IMR-90 (cell line): Measurements from ENCODE around the gene LIMS2. TPM values are rescaled to one million over a fixed set of nuclear protein-coding genes. Genes with fewer than 3 reads are reported as not detected.

Source experiments
- ATAC-seq: fragments of 200-7000 bp; cut with Tn5 transposase; 2 replicates; pipeline ENCODE4 v1.9.1; 2020; ENCODE audit warnings: low read depth, mild to moderate bottlenecking, moderate library complexity
- BruUV-seq: library from RNA; stranded (reverse); fragments of 400-500 nt; replicated peaks from 2 replicates; lab custom pipeline; 2021; lab: Mats Ljungman, UMichigan
- CTCF ChIA-PET: fragments of 300-600 bp; formaldehyde crosslinking; extraction: SDS; loops from one replicate; lab custom pipeline; 2021; ENCODE audit warnings: antibody characterized with exemption; lab: Yijun Ruan, JAX
- POLR2A ChIA-PET: fragments of 300-600 bp; sonication (Branson Sonifier 250); formaldehyde crosslinking; loops from one replicate; lab custom pipeline; 2022; ENCODE audit warnings: antibody characterized with exemption; ENCODE audit not compliant: unreplicated experiment; lab: Charles Lee
- DNase-seq: peaks from one replicate; pipeline ENCODE4 v3.0.0; 2013
- H2AFZ ChIP-seq: replicated peaks from 2 replicates; pipeline ENCODE3; 2013; ENCODE audit warnings: low read length, mild to moderate bottlenecking; ENCODE audit not compliant: poor library complexity
- H2AK5ac ChIP-seq: 2 replicates; pipeline ENCODE4 v1.6.1; 2013; ENCODE audit warnings: low read depth, low read length, inconsistent platforms
- H2AK9ac ChIP-seq: replicated peaks from 2 replicates; pipeline ENCODE3; 2013; ENCODE audit warnings: mild to moderate bottlenecking, low read depth, low read length, moderate library complexity; ENCODE audit not compliant: poor library complexity
- H2BK120ac ChIP-seq: 2 replicates; pipeline ENCODE4 v1.6.1; 2013; ENCODE audit warnings: low read depth, low read length, inconsistent platforms
- H2BK15ac ChIP-seq: 3 replicates; pipeline ENCODE4 v1.6.1; 2013; ENCODE audit warnings: low read depth, low read length, inconsistent platforms
- H2BK20ac ChIP-seq: 2 replicates; pipeline ENCODE4 v1.6.1; 2013; ENCODE audit warnings: low read depth, mild to moderate bottlenecking, inconsistent platforms, low read length, moderate library complexity
- H2BK5ac ChIP-seq: 2 replicates; pipeline ENCODE4 v1.6.1; 2013; ENCODE audit warnings: mild to moderate bottlenecking, low read depth, low read length, inconsistent platforms; ENCODE audit not compliant: poor library complexity, severe bottlenecking
- H3K14ac ChIP-seq: replicated peaks from 2 replicates; pipeline ENCODE4 v1.6.1; 2013; ENCODE audit warnings: low read depth, low read length, inconsistent platforms
- H3K18ac ChIP-seq: 2 replicates; pipeline ENCODE4 v1.6.1; 2013; ENCODE audit warnings: low read depth, low read length, control low read depth
- H3K23ac ChIP-seq: 2 replicates; pipeline ENCODE4 v1.6.1; 2013; ENCODE audit warnings: low read depth, low read length, inconsistent platforms
- H3K27ac ChIP-seq: 2 replicates; pipeline ENCODE4 v1.5.1; 2013; ENCODE audit warnings: mild to moderate bottlenecking, control low read depth, low read length; ENCODE audit not compliant: insufficient read depth
- H3K27me3 ChIP-seq: 2 replicates; pipeline ENCODE4 v1.6.1; 2013; ENCODE audit warnings: low read length; ENCODE audit not compliant: control insufficient read depth, insufficient read depth
- H3K36me3 ChIP-seq: 2 replicates; pipeline ENCODE4 v1.6.1; 2013; ENCODE audit warnings: low read length, mixed read lengths; ENCODE audit not compliant: control insufficient read depth, insufficient read depth
- H3K4ac ChIP-seq: 2 replicates; pipeline ENCODE4 v1.6.1; 2013; ENCODE audit warnings: low read depth, low read length, inconsistent platforms
- H3K4me1 ChIP-seq: 2 replicates; pipeline ENCODE4 v1.6.1; 2013; ENCODE audit warnings: low read length, mixed read lengths; ENCODE audit not compliant: control insufficient read depth, insufficient read depth
- H3K4me2 ChIP-seq: 2 replicates; pipeline ENCODE4 v1.6.1; 2013; ENCODE audit warnings: low read depth, mild to moderate bottlenecking, control low read depth, low read length, moderate library complexity
- H3K4me3 ChIP-seq: 2 replicates; pipeline ENCODE4 v1.5.1; 2013; ENCODE audit warnings: low read depth, mild to moderate bottlenecking, control low read depth, low read length, moderate library complexity; ENCODE audit not compliant: insufficient read depth
- H3K56ac ChIP-seq: 2 replicates; pipeline ENCODE4 v1.6.1; 2013; ENCODE audit warnings: low read length, inconsistent platforms; ENCODE audit not compliant: insufficient read depth; ENCODE audit errors: extremely low read depth
- H3K79me1 ChIP-seq, 2 experiments: 2 replicates each; pipeline ENCODE4 v1.6.1; 2013; ENCODE audit warnings: low read length in 2 of 2, inconsistent platforms in 1 of 2, low read depth in 1 of 2
- H3K9ac ChIP-seq: 2 replicates; pipeline ENCODE4 v1.6.1; 2013; ENCODE audit warnings: low read depth, low read length, control low read depth
- H3K9me1 ChIP-seq: 2 replicates; pipeline ENCODE4 v1.6.1; 2013; ENCODE audit warnings: low read length, inconsistent platforms; ENCODE audit not compliant: insufficient read depth
- H3K9me3 ChIP-seq: 2 replicates; pipeline ENCODE4 v1.6.1; 2013; ENCODE audit warnings: low read length; ENCODE audit not compliant: control insufficient read depth, insufficient read depth
- H4K20me1 ChIP-seq: 2 replicates; pipeline ENCODE4 v1.6.1; 2013; ENCODE audit warnings: low read length, inconsistent platforms; ENCODE audit not compliant: insufficient read depth
- H4K5ac ChIP-seq: 2 replicates; pipeline ENCODE4 v1.6.1; 2013; ENCODE audit warnings: mild to moderate bottlenecking, low read depth, low read length, control low read depth
- H4K8ac ChIP-seq, 2 experiments: 2 replicates each; pipeline ENCODE4 v1.6.1; 2013; ENCODE audit warnings: low read depth in 2 of 2, low read length in 2 of 2, control low read depth in 1 of 2, inconsistent platforms in 1 of 2
- H4K91ac ChIP-seq: 2 replicates; pipeline ENCODE4 v1.6.1; 2013; ENCODE audit warnings: low read depth, low read length, inconsistent platforms; ENCODE audit not compliant: insufficient read depth
- BHLHE40 ChIP-seq: fragments of 150-350 bp; IDR thresholded peaks from 2 replicates; pipeline ENCODE4 v1.6.1; 2016; ENCODE audit warnings: mild to moderate bottlenecking, low read depth, low read length
- CEBPB ChIP-seq: IDR thresholded peaks from 2 replicates; pipeline ENCODE4 v1.6.1; 2012; ENCODE audit warnings: low read depth, low read length, improper control_type of control experiment
- CHD1 ChIP-seq: IDR thresholded peaks from 2 replicates; pipeline ENCODE4 v1.6.1; 2012; ENCODE audit warnings: low read depth, low read length, improper control_type of control experiment
- FOS ChIP-seq: fragments of 150-350 bp; IDR thresholded peaks from 2 replicates; pipeline ENCODE4 v1.6.1; 2016; ENCODE audit warnings: low read depth, low read length
- MXI1 ChIP-seq: IDR thresholded peaks from 2 replicates; pipeline ENCODE4 v1.6.1; 2012; ENCODE audit warnings: low read depth, mild to moderate bottlenecking, low read length, moderate library complexity, borderline replicate concordance
- NFE2L2 ChIP-seq: fragments of 150-350 bp; IDR thresholded peaks from 2 replicates; pipeline ENCODE4 v1.6.1; 2016; ENCODE audit warnings: low read depth, mild to moderate bottlenecking, low read length
- POLR2A ChIP-seq: IDR thresholded peaks from 2 replicates; pipeline ENCODE4 v1.6.1; 2012; ENCODE audit warnings: mild to moderate bottlenecking, low read depth, low read length
- RCOR1 ChIP-seq: IDR thresholded peaks from 2 replicates; pipeline ENCODE4 v1.6.1; 2012; ENCODE audit warnings: mild to moderate bottlenecking, low read length, improper control_type of control experiment; ENCODE audit not compliant: insufficient replicate concordance
- RFX5 ChIP-seq: IDR thresholded peaks from 2 replicates; pipeline ENCODE4 v1.8.0; 2012; ENCODE audit warnings: low read depth, mild to moderate bottlenecking, low read length, moderate library complexity
- SMC3 ChIP-seq: fragments of 150-350 bp; IDR thresholded peaks from 2 replicates; pipeline ENCODE4 v1.6.1; 2016; ENCODE audit warnings: low read depth, mild to moderate bottlenecking, antibody characterized with exemption, low read length, moderate library complexity
- WGBS, 2 experiments: methylation state at CpG; one replicate each; pipeline versions ENCODE4 v1.1.5 to v1.1.7; 2013; ENCODE audit warnings: missing lambda C conversion rate in 2 of 2; ENCODE audit not compliant: insufficient read length in 1 of 2; ENCODE audit errors: extremely low coverage in 2 of 2; 5-methylcytosine and 5-hydroxymethylcytosine counted together
- dilution Hi-C: fragments of 300-500 bp; cut with HindIII; formaldehyde crosslinking; loops from one replicate; pipeline ENCODE4 v1.14.3; 2018; ENCODE audit warnings: low sequenced_read_pairs; ENCODE audit not compliant: unreplicated experiment
- in situ Hi-C: fragments of 300-500 bp; cut with MboI; formaldehyde crosslinking; loops from 3 replicates; pipeline ENCODE4 v1.14.3; 2019; ENCODE audit warnings: low sequenced_read_pairs, inconsistent platforms, mixed read lengths
- intact Hi-C: fragments of 100-400 bp; cut with micrococcal nuclease; formaldehyde crosslinking; loops from 2 replicates; pipeline ENCODE4 v1.10.0; 2022
- polyA plus RNA-seq, 3 experiments: library from polyadenylated mRNA; depleted of rRNA; stranded (reverse); fragments of >200 nt; gene quantifications; 2 replicates each; pipeline ENCODE4 v1.2.3, GENCODE V29; 2012; ENCODE audit warnings: low replicate concordance in 1 of 3
- total RNA-seq: library from RNA; depleted of rRNA; stranded (reverse); fragments of >200 nt; gene quantifications from 2 replicates; pipeline ENCODE4 v1.2.3, GENCODE V29; 2012
- TF ChIP-seq, protein P1 (sequence below): fragments of 150-350 bp; IDR thresholded peaks from 2 replicates; pipeline ENCODE4 v1.6.1; 2016; ENCODE audit warnings: low read depth, mild to moderate bottlenecking, low read length, moderate library complexity, borderline replicate concordance
- TF ChIP-seq, protein P2 (sequence below): fragments of 150-350 bp; IDR thresholded peaks from 2 replicates; pipeline ENCODE4 v1.6.1; 2017; ENCODE audit warnings: mild to moderate bottlenecking, antibody characterized with exemption, low read length, low read depth

LIMS2 gene
- total and polyA plus RNA-seq, 2 of the 4 experiments (the other 2 are of a cell fraction): 1.3 to 18.8 TPM

DNA sequence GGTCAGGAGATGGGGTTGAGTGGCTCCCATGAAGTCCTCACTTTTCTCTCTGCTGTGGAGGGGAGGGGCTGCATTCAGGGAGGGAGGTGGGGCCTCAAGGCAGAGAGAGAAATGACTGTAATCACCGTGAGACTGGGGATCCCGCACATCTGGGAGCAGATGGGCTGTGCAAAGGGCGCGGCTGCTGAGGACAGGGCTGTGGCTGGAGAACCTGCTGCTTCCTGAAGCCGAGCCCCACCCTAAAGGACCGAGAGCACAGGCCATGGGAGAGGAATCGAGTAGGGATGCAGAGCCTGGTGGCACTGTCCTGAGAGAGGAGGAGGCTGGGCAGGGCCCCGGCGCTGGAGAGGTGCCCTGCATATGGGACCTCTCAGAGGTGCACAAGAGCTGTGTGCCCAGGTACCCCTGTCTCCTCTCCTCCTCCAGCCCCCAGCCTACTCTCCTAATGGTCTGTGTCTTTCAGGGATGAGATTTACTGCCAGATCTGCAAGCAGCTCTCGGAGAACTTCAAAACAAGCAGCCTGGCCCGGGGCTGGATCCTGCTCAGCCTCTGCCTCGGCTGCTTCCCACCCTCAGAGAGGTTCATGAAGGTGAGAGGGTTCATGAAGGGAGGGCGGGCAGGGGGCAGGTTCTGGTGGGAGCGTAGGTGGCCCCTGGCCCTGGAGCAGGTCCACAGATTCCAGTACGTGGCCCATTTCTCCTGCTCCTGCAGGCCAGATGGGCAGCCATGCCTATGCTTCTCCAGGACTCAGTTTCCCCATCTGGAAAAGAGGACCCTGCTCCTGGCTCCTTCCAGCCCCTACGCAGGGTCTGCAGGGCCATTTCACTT lies 55.2 kb downstream of the LIMS2 start:
- Histone ChIP-seq H3K27me3 (no peaks in the 10 kb centered on the region; the same call in 1 of the 2 replicates), H3K4me3 (no peak overlapping the region), H3K18ac (no peak overlapping the region), H2BK120ac (no peak overlapping the region), H2BK20ac (no peak overlapping the region), H2BK15ac (no peak overlapping the region), H4K8ac (no peak overlapping the region), H3K4ac (no peak overlapping the region), H2BK5ac (no peak overlapping the region), H3K9me3 (no peaks in the 10 kb centered on the region), H2AFZ (peak overlapping the region; percentile 62), H4K5ac (no peak overlapping the region), H4K91ac (no peak overlapping the region), H3K23ac (no peak overlapping the region), H3K14ac (no peak overlapping the region), H3K9me1 (peaks cover 6% of the 10 kb centered on the region; the same call in 1 of the 2 replicates), H3K79me1 (no peaks in the 10 kb centered on the region), H3K27ac (no peak overlapping the region), H2AK9ac (peak overlapping the region; percentile 72), H3K4me1 (peaks cover 5% of the 10 kb centered on the region), H4K20me1 (no peaks in the 10 kb centered on the region), H3K36me3 (no peaks in the 10 kb centered on the region), H3K9ac (no peak overlapping the region), H3K56ac (no peak overlapping the region), H2AK5ac (no peak overlapping the region), H3K4me2 (no peak overlapping the region)
- no peak for DNase-seq
- intact Hi-C loops: no loop called here
- no peak for ATAC-seq
- dilution Hi-C loops: no loop called here
- no TSS peak for BruUV-seq
- WGBS, 2 experiments: 64% methylated on average over 5 of the region's 16 CpGs; no CpG with 5 or more reads in 1 of the 2 experiments
- no peak for TF ChIP-seq NFE2L2
- TF ChIP-seq RCOR1: no peak
- TF ChIP-seq RFX5: no peak
- TF ChIP-seq SMC3: no peak
- TF ChIP-seq, protein P1, sequence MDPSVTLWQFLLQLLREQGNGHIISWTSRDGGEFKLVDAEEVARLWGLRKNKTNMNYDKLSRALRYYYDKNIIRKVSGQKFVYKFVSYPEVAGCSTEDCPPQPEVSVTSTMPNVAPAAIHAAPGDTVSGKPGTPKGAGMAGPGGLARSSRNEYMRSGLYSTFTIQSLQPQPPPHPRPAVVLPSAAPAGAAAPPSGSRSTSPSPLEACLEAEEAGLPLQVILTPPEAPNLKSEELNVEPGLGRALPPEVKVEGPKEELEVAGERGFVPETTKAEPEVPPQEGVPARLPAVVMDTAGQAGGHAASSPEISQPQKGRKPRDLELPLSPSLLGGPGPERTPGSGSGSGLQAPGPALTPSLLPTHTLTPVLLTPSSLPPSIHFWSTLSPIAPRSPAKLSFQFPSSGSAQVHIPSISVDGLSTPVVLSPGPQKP: no peak
- no peak for TF ChIP-seq POLR2A
- TF ChIP-seq CEBPB: no peak
- no peak for TF ChIP-seq BHLHE40
- TF ChIP-seq MXI1: no peak
- TF ChIP-seq FOS: no peak
- TF ChIP-seq, protein P2, sequence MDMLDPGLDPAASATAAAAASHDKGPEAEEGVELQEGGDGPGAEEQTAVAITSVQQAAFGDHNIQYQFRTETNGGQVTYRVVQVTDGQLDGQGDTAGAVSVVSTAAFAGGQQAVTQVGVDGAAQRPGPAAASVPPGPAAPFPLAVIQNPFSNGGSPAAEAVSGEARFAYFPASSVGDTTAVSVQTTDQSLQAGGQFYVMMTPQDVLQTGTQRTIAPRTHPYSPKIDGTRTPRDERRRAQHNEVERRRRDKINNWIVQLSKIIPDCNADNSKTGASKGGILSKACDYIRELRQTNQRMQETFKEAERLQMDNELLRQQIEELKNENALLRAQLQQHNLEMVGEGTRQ: no peak
- no peak for TF ChIP-seq CHD1
- in situ Hi-C loops: no loop called here
- CTCF ChIA-PET: no interaction called here
- POLR2A ChIA-PET: no interaction called here
